ENCODE results near the gene ASB7. TPM values are rescaled to one million over a fixed set of nuclear protein-coding genes. Genes with fewer than 3 reads are reported as not detected.

The ASB7 gene
- total and polyA plus RNA-seq, 2 donors from 2014 or later: 5.3 to 17.7 TPM

GRCh38 chr15:100693451-100693850 lies 91.1 kb downstream of the ASB7 start:
- Histone ChIP-seq H3K4me1 (ENCODE audit: control insufficient read depth in 2 of 3, insufficient read depth in 2 of 3, low read depth in 1 of 3, low read length in 3 of 3) (no peaks in the 10 kb centered on the region), H3K4me3 (ENCODE audit: low read length in 3 of 3) (no peak overlapping the region), H3K9ac (ENCODE audit: low read length in 3 of 3) (no peak overlapping the region), H3K27me3 (ENCODE audit: control insufficient read depth, insufficient read depth, low read length) (no peaks in the 10 kb centered on the region), H3K27ac (ENCODE audit: low read depth in 2 of 2, low read length in 2 of 2) (no peak overlapping the region), H3K9me3 (ENCODE audit: control insufficient read depth in 2 of 3, insufficient read depth in 1 of 3, low read length in 3 of 3) (no peaks in the 10 kb centered on the region), H3K36me3 (ENCODE audit: control insufficient read depth in 2 of 3, insufficient read depth in 3 of 3, low read length in 3 of 3) (no peaks in the 10 kb centered on the region)
- no peak for TF ChIP-seq CTCF (IDR thresholded peaks at IDR 0.05; ENCODE audit: borderline replicate concordance, extremely low read depth, insufficient read depth)
- DNase-seq: no peak
- FAIRE-seq: no peak
- intact Hi-C loops (cut with DNase I): no loop called here

- no peak for FAIRE-seq
- peak in 3 of 5 donors; percentile 34 to 82 (median 44) for DNase-seq
- no peak for TF ChIP-seq CTCF (IDR thresholded peaks at IDR 0.05; ENCODE audit: borderline replicate concordance, extremely low read depth, insufficient read depth)
- H3K4me3 ChIP-seq (ENCODE audit: low read length in 3 of 3): no peak overlapping the region
- no peaks in the 10 kb centered on the region for H3K4me1 ChIP-seq (ENCODE audit: control insufficient read depth in 2 of 3, insufficient read depth in 2 of 3, low read depth in 1 of 3, low read length in 3 of 3)
- no peaks in the 10 kb centered on the region for H3K27me3 ChIP-seq (ENCODE audit: control insufficient read depth, insufficient read depth, low read length)
- H3K36me3 ChIP-seq (ENCODE audit: control insufficient read depth in 2 of 3, insufficient read depth in 3 of 3, low read length in 3 of 3): no peaks in the 10 kb centered on the region
- H3K27ac ChIP-seq (ENCODE audit: low read depth in 2 of 2, low read length in 2 of 2): peak overlapping the region in 1 of 2 donors; percentile 41
- H3K9ac ChIP-seq (ENCODE audit: low read length in 3 of 3): no peak overlapping the region
- H3K9me3 ChIP-seq (ENCODE audit: control insufficient read depth in 2 of 3, insufficient read depth in 1 of 3, low read length in 3 of 3): no peaks in the 10 kb centered on the region
- intact Hi-C loops (cut with DNase I): no loop called here
These were observed 92.1 kb downstream of the ASB7 start for GRCh38 chr15:100694381-100695021.

- no peak for TF ChIP-seq CTCF (IDR thresholded peaks at IDR 0.05; ENCODE audit: borderline replicate concordance, extremely low read depth, insufficient read depth)
- H3K9me3 ChIP-seq (ENCODE audit: control insufficient read depth in 2 of 3, insufficient read depth in 1 of 3, low read length in 3 of 3): no peaks in the 10 kb centered on the region
- H3K36me3 ChIP-seq (ENCODE audit: control insufficient read depth in 2 of 3, insufficient read depth in 3 of 3, low read length in 3 of 3): no peaks in the 10 kb centered on the region
- no peak overlapping the region for H3K9ac ChIP-seq (ENCODE audit: low read length in 3 of 3)
- H3K4me1 ChIP-seq (ENCODE audit: control insufficient read depth in 2 of 3, insufficient read depth in 2 of 3, low read depth in 1 of 3, low read length in 3 of 3): no peaks in the 10 kb centered on the region
- intact Hi-C loops (cut with DNase I): no loop called here
- H3K4me3 ChIP-seq (ENCODE audit: low read length in 3 of 3): no peak overlapping the region
- DNase-seq: no peak
- no peak for FAIRE-seq
- H3K27me3 ChIP-seq (ENCODE audit: control insufficient read depth, insufficient read depth, low read length): no peaks in the 10 kb centered on the region
- no peak overlapping the region for H3K27ac ChIP-seq (ENCODE audit: low read depth in 2 of 2, low read length in 2 of 2)
These were observed 92.7 kb downstream of the ASB7 start for GRCh38 chr15:100695048-100695447.

- no peaks in the 10 kb centered on the region for H3K36me3 ChIP-seq (ENCODE audit: control insufficient read depth in 2 of 3, insufficient read depth in 3 of 3, low read length in 3 of 3)
- H3K27ac ChIP-seq (ENCODE audit: low read depth in 2 of 2, low read length in 2 of 2): no peak overlapping the region
- no peak for FAIRE-seq
These were observed 94.1 kb downstream of the ASB7 start for GRCh38 chr15:100696452-100696851.

More at GRCh38 chr15:100696452-100696851, 94.1 kb downstream of the ASB7 start:
- Histone ChIP-seq H3K9me3 (ENCODE audit: control insufficient read depth in 2 of 3, insufficient read depth in 1 of 3, low read length in 3 of 3) (no peaks in the 10 kb centered on the region), H3K9ac (ENCODE audit: low read length in 3 of 3) (no peak overlapping the region), H3K4me3 (ENCODE audit: low read length in 3 of 3) (no peak overlapping the region), H3K4me1 (ENCODE audit: control insufficient read depth in 2 of 3, insufficient read depth in 2 of 3, low read depth in 1 of 3, low read length in 3 of 3) (no peaks in the 10 kb centered on the region), H3K27me3 (ENCODE audit: control insufficient read depth, insufficient read depth, low read length) (no peaks in the 10 kb centered on the region)
- intact Hi-C loops (cut with DNase I): no loop called here
- DNase-seq: no peak
- TF ChIP-seq CTCF (IDR thresholded peaks at IDR 0.05; ENCODE audit: borderline replicate concordance, extremely low read depth, insufficient read depth): no peak
